Stimulated activated naive CD4-positive, alpha-beta T cell treated with Interleukin-2 at 50 U/mL for 16 hours (primary cell): ENCODE measurements around the gene FAM170A.

Experiments
- DNase-seq: peaks from one replicate; lab custom pipeline; 2025; lab: John Stamatoyannopoulos, UW

The FAM170A gene

GRCh38 chr5:119629339-119629738 lies at the start of gene FAM170A:
TSS of gene FAM170A (plus strand) at chr5:119629558. CDS start at chr5:119629769, 211 bp downstream.
- no peak for DNase-seq

- no peak for DNase-seq
Observed at GRCh38 chr5:119582987-119583386, 46.4 kb upstream of the FAM170A start.

- no peak for DNase-seq
Observed at GRCh38 chr5:119583684-119584083, 45.7 kb upstream of the FAM170A start.

- no peak for DNase-seq
Observed at GRCh38 chr5:119596046-119596445, 33.3 kb upstream of the FAM170A start.

GRCh38 chr5:119597728-119598298 lies 31.5 kb upstream of the FAM170A start:
- DNase-seq, result no peak

- no peak for DNase-seq
Observed at GRCh38 chr5:119613937-119614336, 15.4 kb upstream of the FAM170A start.

GRCh38 chr5:119614838-119615237 lies 14.5 kb upstream of the FAM170A start:
- no peak for DNase-seq

- no peak for DNase-seq
Observed at GRCh38 chr5:119626086-119626485, 3.3 kb upstream of the FAM170A start.

GRCh38 chr5:119630752-119631440 lies 1.5 kb downstream of the FAM170A start:
- DNase-seq, result no peak

GRCh38 chr5:119631660-119632059 lies 2.3 kb downstream of the FAM170A start:
- no peak for DNase-seq

GRCh38 chr5:119651486-119651885 lies 22.1 kb downstream of the FAM170A start:
- DNase-seq, result no peak

GRCh38 chr5:119655061-119655460 lies 25.7 kb downstream of the FAM170A start:
- no peak for DNase-seq

- no peak for DNase-seq
Observed at GRCh38 chr5:119656023-119656422, 26.7 kb downstream of the FAM170A start.

GRCh38 chr5:119666542-119666941 lies 37.2 kb downstream of the FAM170A start:
- no peak for DNase-seq

- no peak for DNase-seq
Observed at GRCh38 chr5:119678351-119679028, 49.1 kb downstream of the FAM170A start.

GRCh38 chr5:119680080-119680479 lies 50.7 kb downstream of the FAM170A start:
- DNase-seq, result no peak

- no peak for DNase-seq
Observed at GRCh38 chr5:119681734-119682133, 52.4 kb downstream of the FAM170A start.

GRCh38 chr5:119682372-119682771 lies 53.0 kb downstream of the FAM170A start:
- DNase-seq, result no peak
